HG03565 (cell line): ENCODE results near the gene PARD3B.
A peak's percentile ranks its signal among the peaks of the same experiment; 100 is the strongest.

Source experiments
- ATAC-seq: cut with Tn5 transposase; IDR thresholded peaks from one replicate; pipeline ENCODE4 v1.9.1; 2021; ENCODE audit warnings: mild to moderate bottlenecking, moderate library complexity; ENCODE audit not compliant: unreplicated experiment

The PARD3B gene

DNA sequence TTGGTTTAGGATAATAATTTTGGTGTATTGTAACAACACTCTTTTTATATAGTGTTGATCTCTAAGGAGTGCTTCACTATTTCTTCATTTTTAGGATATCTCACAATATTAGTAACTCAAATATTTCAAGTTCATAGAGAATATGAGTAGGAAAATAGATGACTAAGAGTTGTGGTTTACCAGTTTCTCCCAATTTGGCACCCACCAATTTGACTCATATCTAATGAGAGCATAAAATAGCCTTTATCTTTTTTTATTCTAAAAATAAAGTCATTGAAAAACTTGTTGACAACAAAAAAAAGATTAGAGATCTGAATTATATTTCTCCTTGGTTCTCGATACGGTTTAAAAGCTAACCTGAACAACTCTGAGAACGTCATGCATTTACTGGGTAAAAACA is 204.0 kb downstream of the PARD3B start:
- ATAC-seq, result no peak

DNA sequence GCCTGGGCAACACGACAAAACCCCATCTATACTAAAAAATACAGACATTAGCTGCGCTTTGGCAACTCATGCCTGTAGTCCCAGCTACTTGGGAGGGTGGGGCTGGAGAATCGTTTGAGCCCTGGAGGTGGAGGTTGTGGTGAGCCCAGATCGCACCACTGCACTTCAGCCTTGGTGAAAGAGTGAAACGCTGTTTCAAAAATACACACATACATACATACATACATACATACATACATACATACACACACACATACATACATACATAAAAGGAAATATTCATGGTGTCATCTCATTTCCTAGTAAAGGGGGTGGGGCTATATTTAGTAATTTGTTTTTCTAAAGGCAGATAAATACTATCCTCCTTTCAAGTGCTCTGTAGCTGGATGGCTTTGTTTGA is 205.1 kb downstream of the PARD3B start:
- ATAC-seq, result no peak

DNA sequence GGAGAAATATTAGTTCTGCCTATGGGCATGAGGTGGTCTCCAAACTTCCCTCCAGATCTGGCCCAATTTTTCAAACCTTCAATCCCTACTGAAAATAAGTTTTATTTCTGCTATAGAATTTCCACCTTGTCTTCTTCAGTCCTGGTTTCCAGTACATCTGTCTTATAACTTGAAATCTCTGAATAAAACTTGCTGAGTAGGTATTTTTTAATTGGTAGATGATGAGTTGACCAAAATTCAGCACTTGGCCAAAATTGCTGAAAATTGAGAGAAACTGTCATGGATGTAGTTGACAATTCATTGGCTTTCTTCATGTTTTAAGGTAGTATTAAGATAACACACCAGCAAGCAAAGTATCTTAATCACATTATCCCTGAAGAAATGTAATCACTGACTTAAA is 206.2 kb downstream of the PARD3B start:
- ATAC-seq, result no peak

DNA sequence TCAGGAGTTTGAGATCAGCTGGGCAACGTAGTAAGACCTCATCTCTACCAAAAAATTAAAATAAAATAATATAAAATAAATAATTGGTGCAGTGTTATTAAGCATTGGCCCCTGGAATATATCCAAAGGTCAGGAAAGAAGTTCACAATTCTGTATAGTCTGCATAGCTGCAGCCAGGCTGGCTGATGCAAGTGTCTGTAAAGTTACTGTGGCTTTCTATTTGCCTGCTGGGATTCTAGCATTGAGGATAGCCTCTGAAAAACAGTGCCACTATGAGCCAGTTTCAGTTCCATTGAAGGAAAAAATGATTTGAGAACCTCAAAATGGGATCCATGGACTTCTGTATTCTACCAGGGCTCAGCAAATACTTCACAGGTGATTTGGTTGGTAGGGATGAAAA is 208.6 kb downstream of the PARD3B start:
- ATAC-seq, result no peak

DNA sequence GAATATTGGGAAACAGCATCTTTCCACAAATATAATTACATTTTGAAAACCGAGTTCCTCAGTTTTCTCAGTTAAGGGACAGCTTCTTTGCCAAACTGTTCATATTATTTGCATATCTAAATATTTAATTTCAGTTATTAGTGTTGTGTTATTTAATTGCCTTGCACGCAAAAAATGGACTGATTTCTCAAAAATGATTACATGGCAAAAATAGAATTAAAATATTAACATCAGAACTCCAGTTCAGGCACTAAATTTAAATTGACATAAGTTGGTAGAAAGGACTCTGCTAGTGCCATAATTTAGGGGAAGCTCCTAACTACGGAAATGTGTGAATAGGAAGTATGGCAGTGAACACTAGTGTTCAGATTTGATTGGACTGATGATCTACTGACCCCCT is 209.6 kb downstream of the PARD3B start:
- no peak for ATAC-seq

DNA sequence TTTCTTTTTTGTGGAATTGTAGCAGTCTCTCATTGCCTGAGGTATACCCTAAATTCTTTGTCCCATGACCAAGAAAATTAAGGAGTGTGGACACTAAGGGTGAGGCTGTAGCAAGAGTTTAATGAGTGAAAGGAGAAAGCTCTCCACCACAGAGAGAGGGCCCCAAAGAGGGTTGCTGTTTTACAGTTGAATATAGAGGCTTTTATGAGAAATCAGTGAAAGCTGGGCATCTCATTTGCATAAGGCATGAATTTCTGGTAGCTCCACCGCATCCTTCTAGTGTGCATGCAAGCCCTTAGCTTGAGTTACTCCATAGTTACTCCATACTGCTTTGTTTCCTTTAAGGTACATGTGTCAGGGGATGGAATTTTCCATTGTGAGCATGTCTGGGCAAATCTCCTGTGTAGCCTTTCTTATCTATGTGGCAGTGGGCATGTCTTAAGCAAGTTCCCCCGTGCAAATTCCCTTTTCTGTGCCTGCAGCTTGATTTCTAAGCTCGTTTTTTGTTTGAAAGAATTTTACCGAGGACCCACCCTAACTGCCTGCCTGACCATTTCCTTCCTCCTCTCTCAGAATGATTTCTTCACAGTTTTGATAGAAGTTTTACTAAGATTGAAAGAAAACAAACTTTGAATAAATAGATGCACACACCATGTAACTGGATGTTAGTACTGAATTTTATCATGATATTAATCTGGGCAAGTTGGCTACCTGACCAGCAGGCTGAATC is 218.9 kb downstream of the PARD3B start:
- no peak for ATAC-seq

DNA sequence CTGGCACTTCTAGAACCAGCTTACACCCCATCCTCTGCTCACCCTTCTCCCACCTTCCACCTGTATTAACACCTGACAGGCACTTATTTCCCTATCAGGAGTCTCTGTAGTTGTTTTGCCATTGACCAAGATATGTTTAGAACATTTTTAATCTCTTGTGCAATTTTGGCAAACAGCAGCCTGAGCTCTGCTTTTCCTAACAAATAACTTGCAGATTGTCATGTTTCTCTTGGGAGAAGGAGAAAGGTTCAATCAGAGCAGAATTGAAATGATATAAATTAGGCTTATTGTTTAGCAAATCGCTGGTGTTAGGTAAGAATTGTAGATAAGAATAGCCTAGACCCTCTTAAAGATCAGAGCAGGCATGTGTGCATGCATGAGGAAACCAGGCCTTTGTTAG is 225.5 kb downstream of the PARD3B start:
- ATAC-seq, result no peak

DNA sequence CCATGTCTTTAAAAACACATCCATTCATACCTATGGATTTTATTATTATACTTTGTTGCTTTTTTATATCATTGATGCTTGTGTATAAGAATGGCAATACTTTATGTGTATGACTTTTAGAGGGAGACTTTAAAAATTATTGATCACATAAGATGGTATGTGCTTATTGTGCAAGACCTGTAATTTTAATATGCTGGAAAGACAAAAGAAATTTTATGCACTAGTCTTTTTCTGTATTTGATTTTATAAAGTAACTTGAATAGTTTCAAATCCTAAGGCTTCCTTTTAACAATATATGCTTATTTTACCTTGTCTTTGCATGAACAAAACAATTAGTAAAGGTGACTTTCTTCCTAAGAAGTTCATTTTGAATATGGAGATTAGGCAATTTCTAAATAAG is 226.4 kb downstream of the PARD3B start:
- ATAC-seq, result no peak

DNA sequence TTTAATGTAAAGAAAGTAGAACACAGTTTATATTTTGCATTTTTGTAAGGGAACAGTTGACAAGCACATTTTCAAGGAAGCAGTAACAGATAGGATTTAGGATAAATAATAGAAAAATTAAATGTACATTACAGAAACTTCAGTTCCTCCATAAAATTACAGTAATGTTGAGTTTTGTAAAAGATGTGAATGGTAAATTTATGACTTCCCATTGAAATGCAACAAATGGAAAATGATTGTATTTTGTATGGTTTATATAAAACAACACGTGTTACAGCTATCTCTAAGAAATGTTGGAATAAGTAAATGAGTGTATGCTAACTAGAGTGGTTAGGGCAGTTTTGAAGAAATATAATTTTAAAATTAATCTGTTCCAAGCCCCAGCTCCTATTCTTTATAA is 227.3 kb downstream of the PARD3B start:
- no peak for ATAC-seq

DNA sequence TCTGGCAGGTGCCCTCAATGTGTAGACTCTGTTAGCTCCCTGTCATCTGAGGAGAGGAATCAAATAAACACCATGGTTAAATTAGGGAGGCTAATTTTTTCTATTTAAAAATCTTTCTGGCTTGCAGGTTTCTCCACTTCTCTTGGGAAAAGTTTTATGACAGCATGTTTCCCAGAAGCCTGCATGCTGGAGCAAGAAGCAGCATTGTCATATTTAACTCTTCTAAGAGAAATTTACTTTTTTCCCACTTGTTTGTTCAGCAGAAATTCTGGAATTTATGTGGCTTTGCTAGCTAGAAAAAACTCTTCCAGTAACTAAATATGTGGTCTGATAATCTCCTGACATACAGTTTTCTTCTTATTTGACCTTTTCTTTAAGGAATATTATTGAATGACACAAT is 230.5 kb downstream of the PARD3B start:
- no peak for ATAC-seq

DNA sequence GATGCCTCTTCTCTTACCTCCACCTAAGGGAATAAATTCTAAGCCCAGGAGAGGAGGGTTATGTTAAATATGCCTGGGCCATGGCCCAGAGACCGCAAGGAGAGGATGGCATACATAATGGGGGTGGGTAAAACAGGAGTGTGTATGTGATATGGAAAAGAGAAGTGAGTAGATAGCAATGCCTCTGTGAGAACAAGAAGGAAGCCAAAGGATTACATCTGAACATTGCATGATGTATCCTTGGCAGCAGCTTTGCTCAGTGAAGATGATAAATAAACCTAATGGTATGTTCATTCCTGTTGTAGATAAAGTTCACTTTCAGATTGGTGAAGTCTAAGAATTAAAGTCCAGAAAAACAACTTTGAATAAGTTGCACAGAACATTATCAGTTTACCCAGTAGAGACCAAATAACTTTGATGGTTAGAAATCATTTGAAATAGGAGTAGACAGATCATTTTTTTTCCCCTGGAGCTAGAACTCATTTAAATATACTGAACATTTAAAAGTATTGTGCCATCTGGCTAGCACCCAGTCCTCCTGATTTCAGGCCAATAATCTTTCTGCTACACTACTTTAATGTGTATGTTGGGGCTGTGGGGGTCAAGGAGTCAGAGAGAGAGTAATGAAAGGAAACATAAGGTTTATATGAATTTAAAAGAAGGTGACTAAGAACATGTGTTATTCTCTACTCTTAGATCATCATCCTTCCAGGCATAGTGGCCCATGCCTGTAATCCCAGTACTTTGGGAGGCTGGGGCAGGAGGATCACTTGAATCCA is 231.7 kb downstream of the PARD3B start:
- no peak for ATAC-seq

DNA sequence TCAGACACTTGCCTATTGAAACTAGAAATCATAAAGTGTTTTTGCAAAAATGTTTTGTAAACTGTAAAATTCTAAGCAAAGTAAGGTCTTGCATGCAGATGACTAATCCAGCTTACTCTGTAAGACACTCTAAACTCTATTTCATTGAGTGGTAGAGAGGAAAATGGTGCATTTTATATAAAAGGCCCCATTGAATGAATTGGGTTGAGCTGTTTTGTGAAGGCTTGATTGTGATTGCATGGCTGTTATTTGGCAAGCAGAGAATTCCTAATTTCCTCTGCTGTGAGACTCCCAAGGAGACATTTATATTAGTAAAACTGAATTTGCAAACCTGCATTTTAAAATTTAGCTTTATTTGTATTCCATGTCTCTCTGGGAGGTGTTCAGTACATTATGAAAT is 234.5 kb downstream of the PARD3B start:
- ATAC-seq, result no peak

DNA sequence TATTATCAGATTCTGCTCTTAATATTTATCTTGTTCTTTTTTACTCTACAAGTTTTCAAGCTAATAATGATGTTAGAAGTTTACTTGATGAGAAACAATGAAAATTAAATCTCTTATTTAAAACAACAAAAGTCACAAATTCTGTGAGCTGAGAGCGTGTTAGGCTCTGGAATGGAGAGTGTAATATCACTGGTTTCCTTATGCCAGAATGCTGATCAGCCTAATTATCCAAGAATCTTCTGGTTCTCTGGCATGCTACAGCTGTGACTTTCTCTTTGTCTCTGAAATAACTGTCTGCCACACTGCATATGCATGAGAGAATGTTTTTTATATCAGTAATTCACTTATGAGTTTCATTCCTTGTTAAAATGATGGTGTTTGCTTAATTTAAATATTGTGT is 236.7 kb downstream of the PARD3B start:
- no peak for ATAC-seq

DNA sequence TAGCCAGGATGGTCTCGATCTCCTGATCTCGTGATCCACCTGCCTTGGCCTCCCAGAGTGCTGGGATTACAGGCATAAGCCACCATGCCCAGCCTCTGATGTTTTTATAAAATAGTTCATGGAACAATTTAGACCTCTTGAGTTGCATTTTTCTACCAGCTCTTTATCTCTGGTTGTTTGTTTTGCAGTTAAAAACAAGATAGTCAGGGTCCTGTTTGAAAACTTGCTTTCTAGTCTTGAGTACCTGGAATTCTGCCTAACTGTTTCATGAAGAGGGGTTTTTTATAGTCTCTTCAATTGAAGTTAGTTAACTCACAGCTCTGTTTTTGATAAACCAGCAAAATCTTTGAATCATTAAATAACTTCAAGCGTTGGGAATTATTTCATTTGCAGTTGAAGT is 244.8 kb downstream of the PARD3B start:
- ATAC-seq, result no peak

DNA sequence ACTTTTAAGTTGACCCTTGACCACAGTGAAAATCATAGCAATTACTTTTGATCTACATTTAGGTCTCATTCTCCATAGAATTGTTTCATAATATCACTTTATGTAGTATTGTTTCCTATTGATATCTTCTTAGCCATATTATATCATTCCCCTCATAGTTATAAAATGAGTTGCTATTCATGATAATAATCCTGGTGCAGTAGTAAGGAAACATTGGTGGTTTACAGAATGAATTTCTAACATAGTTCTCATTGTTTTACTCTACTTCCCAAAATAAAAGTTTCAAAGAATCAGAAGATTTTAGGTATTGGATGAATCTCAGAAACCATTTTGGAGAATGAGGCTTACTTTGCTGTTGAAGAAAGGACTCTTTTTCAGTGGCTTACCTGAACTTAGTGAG is 246.0 kb downstream of the PARD3B start:
- no peak for ATAC-seq

DNA sequence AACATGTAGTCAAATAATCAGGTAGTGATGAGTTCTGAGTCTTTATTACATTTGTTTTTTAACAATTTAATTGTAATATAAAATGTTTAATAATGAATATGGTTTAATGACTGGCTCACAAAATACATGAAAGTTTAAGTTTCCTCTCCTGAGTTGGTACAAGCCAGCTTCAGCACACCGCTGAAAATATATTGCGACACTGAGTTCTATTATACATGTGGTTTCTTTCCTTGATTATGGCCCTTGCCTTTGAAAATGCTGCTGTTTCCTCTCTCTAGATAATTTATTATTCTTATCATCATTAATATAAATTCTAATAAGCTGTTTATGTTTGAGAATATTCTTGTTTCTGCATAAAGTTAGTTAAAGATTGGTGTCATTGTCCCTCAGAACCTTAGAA is 249.3 kb downstream of the PARD3B start:
- ATAC-seq, result no peak

DNA sequence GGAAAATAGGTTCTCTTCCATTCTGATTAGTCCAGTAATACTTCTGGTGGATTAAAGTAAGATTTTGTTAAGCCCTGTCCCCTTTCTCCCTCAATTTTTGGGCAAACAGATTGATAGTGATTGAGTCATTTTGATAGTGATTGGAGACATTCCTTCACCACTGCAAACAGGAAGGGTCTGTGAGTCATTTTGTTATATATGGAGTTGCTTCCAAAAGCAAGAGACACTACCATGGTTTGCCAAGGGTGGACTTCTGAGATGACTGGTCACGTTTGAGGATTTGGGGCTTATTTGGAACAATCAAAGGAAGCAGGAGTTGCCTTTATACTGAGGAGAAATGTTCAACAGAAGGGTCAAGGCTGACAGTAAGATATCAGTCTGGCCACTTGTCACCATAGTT is 249.9 kb downstream of the PARD3B start:
- no peak for ATAC-seq

DNA sequence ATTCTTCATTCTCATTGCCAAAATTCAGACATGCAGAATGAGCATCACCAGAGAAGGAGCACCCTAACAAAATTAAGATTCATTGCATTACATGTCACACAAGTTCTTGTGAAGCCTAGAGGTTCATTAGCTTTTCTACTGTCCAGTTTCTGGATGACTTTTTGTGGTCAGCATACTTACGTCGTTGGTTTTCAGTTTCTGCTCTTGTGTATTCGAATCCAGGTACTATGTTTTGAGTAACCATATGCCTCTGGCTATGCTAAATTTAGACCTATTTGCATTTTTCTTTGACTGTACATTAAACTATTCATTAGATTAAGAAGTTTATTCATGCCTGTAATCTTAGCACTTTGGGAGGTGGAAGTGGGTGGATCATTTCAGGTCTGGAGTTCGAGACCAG is 251.3 kb downstream of the PARD3B start:
- peak; percentile 95 for ATAC-seq

DNA sequence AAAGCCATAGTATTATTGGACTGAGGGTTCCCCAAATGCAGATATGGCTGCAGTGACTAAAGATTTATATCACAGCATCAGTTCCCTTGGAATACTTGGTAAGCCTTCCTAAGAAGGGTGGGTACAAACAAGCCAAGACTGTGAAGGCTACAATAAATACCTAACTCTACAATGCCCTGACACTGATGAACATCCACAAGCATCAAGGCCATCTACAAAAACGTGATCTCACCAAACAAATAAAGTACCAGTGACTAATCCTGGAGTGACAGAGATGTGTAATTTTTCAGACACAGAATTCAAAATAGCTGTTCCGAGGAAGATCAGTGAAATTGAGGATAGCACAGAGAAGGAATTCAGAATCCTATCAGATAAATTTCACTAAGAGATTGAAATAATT is 254.5 kb downstream of the PARD3B start:
- ATAC-seq, result no peak

DNA sequence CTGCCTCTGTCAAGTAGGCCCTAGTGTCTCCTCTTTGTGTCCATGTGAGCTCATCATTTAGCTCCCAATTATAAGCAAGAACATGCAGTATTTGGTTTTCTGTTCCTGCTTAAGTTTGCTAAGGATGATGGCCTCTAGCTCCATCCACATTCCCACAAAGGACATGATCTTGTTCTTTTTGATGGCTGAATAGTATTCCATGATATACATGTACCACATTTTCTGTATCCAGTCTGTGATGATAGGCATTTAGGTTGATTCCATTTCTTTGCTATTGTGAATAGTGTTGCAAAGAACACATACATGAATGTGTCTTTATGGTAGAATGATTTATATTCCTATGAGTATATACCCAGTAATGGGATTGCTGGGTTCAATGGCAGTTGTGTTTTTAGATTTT is 263.2 kb downstream of the PARD3B start:
- no peak for ATAC-seq

DNA sequence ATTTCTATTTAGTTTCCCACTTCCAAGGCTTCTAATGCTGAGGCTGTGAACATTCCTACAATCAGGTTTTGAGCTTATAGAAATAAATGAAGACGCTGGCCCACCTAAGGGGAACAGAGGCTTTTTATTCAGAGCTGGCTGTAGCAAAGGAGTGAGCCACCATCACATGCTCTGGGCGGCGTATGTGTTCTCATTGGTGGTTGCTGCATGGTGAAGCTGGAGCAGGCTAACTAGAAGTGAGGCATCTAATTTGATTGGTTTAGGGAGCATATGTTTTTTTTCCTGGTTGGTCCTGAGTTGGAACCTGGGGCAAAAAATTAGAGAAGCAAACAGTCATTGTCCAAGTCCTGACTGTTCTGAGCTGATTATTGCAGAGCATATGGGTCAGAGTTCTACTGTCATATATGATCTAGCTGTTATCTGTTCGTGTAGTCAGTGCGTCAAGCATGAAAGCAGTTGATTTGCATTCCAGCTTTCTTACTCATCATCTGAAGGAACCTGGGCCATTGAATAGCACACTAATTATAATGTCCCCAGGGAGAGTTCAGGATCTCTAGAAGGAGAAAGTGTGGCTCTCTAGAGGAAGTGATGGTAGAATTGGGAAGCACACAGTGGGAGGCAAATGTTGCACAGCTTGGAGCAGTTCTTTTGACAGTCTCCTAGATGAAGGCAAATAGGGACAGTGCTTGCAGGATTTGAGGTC is 279.6 kb downstream of the PARD3B start:
- no peak for ATAC-seq

DNA sequence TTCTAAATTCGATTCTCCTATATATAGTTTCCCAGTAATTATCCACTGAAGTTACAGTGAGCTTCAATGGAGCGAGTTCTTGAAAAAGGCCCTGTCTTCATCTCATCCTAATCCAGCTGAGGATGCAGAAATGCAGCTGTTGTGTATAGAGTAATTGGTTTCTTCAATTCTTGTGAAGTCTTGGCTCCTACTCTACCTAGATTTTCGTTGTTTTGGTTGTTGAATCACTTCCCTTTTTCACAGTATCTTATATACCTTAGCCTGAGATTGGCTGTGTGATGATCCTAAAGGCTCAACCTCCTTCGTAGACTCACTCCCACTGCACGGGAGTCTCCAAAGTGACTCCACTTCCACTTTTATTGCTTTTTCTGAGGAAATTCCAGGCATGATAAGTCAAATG is 280.4 kb downstream of the PARD3B start:
- ATAC-seq, result no peak
